CD4-positive, CD25-positive, alpha-beta regulatory T cell (primary cell): ENCODE measurements around the gene ADGRV1. TPM values are rescaled to one million over a fixed set of nuclear protein-coding genes. Genes with fewer than 3 reads are reported as not detected.

Source experiments
- ATAC-seq, 2 donors: fragments of 150-1000 bp; cut with Tn5 transposase; one replicate each; pipeline ENCODE4 v1.10.0; 2021; ENCODE audit warnings: low read depth in 2 of 2, moderate number of reproducible peaks in 2 of 2, moderate library complexity in 1 of 2
- DNase-seq, 3 donors: peaks; one replicate each; pipeline versions ENCODE4 v3.0.0 to v3.0.0-alpha.2; 2012 to 2022; ENCODE audit warnings: mixed read lengths in 1 of 3
- H3K27ac ChIP-seq: one replicate; pipeline ENCODE4 v1.7.0; 2013; ENCODE audit warnings: mild to moderate bottlenecking, low read length; ENCODE audit not compliant: insufficient read depth, poor library complexity, severe bottlenecking
- H3K27me3 ChIP-seq: one replicate; pipeline ENCODE4 v1.7.0; 2013; ENCODE audit warnings: low read length; ENCODE audit not compliant: control insufficient read depth, insufficient read depth
- H3K36me3 ChIP-seq: one replicate; pipeline ENCODE4 v1.7.0; 2013; ENCODE audit warnings: mild to moderate bottlenecking, low read length, moderate library complexity; ENCODE audit not compliant: control insufficient read depth, insufficient read depth
- H3K4me1 ChIP-seq: 2 replicates; pipeline ENCODE4 v1.7.0; 2013; ENCODE audit warnings: mild to moderate bottlenecking, low read length; ENCODE audit not compliant: insufficient read depth, control insufficient read depth, poor library complexity, severe bottlenecking
- H3K4me3 ChIP-seq: one replicate; pipeline ENCODE4 v1.7.0; 2013; ENCODE audit warnings: low read depth, mild to moderate bottlenecking, low read length, moderate library complexity
- H3K9me3 ChIP-seq, 2 experiments: 1 replicate in 1 of 2; 2 replicates in 1 of 2; pipeline ENCODE4 v1.7.0; 2013; ENCODE audit warnings: low read length in 2 of 2, mild to moderate bottlenecking in 1 of 2, moderate library complexity in 1 of 2; ENCODE audit not compliant: control insufficient read depth in 2 of 2
- H3K27ac Mint-ChIP-seq, 3 donors: one replicate each; pipeline ENCODE4 v1.8.0; 2020 to 2022; ENCODE audit warnings: mild to moderate bottlenecking in 3 of 3, mixed read lengths in 3 of 3, moderate library complexity in 2 of 3
- H3K27me3 Mint-ChIP-seq: one replicate; pipeline ENCODE4 v1.8.0; 2022; ENCODE audit warnings: mild to moderate bottlenecking, mixed read lengths
- H3K36me3 Mint-ChIP-seq: one replicate; pipeline ENCODE4 v1.8.0; 2020; ENCODE audit warnings: mixed read lengths
- H3K4me1 Mint-ChIP-seq, 4 donors: one replicate each; pipeline ENCODE4 v1.8.0; 2020 to 2022; ENCODE audit warnings: mixed read lengths in 4 of 4, mild to moderate bottlenecking in 1 of 4
- H3K4me3 Mint-ChIP-seq, 4 donors: one replicate each; pipeline ENCODE4 v1.8.0; 2020 to 2022; ENCODE audit warnings: mild to moderate bottlenecking in 4 of 4, mixed read lengths in 4 of 4, moderate library complexity in 3 of 4
- H3K9me3 Mint-ChIP-seq, 7 donors: one replicate each; pipeline ENCODE4 v1.8.0; 2020 to 2022; ENCODE audit warnings: mixed read lengths in 7 of 7, mild to moderate bottlenecking in 3 of 7, moderate library complexity in 2 of 7
- polyA plus RNA-seq, 4 donors: library from polyadenylated mRNA; unstranded; fragments of 300-500 nt; fragmentation: Illumina TruSeq; gene quantifications; one replicate each; pipeline ENCODE4 v1.2.3, GENCODE V29; 2021
- total RNA-seq: library from RNA; stranded (reverse); gene quantifications from one replicate; pipeline ENCODE4 v1.2.3, GENCODE V29; 2022

ADGRV1 gene
- total and polyA plus RNA-seq, 5 donors from 2014 or later = 0.42 to 0.52 TPM; not detected in 3

- no peaks in the 10 kb centered on the region for H3K4me1 Mint-ChIP-seq
- H3K27me3 Mint-ChIP-seq = no peaks in the 10 kb centered on the region
- no peaks in the 10 kb centered on the region for H3K9me3 Mint-ChIP-seq
- no peak for DNase-seq
- H3K36me3 Mint-ChIP-seq = no peaks in the 10 kb centered on the region
- Histone ChIP-seq H3K27ac (no peak overlapping the region), H3K4me3 (no peak overlapping the region), H3K9me3 (no peaks in the 10 kb centered on the region), H3K27me3 (no peaks in the 10 kb centered on the region), H3K4me1 (no peaks in the 10 kb centered on the region), H3K36me3 (no peaks in the 10 kb centered on the region)
- no peak for ATAC-seq
- no peak overlapping the region for H3K4me3 Mint-ChIP-seq
- H3K27ac Mint-ChIP-seq = no peak overlapping the region
Observed at GRCh38 chr5:90897618-90898017, 339.0 kb downstream of the ADGRV1 start.

DNA sequence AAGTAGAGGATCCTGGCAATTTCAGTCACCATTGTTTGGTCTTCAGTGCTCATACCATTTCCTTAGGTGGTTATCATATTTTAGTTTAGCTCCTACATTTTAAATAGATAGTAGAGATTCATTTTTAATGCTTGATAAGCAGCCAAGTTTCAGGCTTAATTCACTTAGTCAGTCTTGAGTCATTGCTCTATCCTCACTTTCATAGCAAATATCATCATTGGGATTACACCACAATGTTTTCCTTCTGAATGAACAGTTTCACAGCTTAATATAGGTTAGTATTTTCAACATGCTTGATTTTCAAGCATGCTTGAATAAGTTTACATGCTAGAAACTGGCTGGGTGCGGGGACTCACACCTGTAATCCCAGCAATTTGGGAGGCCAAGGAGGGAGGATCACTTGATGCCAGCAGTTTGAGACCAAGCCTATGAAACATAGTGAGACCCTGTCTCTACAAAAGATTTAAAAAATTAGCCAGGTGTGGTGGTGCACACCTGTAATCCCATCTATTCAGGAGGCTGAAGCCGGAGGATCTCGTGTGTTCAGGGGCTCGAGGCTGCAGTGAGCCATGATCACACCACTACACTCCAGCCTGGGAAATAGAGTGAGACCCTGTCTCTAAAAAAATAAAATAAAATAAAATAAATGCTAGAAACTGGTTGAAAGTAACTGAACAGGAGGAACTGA is 339.9 kb downstream of the ADGRV1 start:
- no peaks in the 10 kb centered on the region for H3K36me3 Mint-ChIP-seq
- H3K4me1 ChIP-seq = no peaks in the 10 kb centered on the region
- H3K9me3 ChIP-seq = no peaks in the 10 kb centered on the region
- no peaks in the 10 kb centered on the region for H3K27me3 ChIP-seq
- H3K27ac Mint-ChIP-seq = no peak overlapping the region
- no peaks in the 10 kb centered on the region for H3K27me3 Mint-ChIP-seq
- no peaks in the 10 kb centered on the region for H3K9me3 Mint-ChIP-seq
- DNase-seq (no peak), ATAC-seq (no peak)
- no peak overlapping the region for H3K4me3 Mint-ChIP-seq
- no peaks in the 10 kb centered on the region for H3K4me1 Mint-ChIP-seq
- H3K27ac ChIP-seq = no peak overlapping the region
- no peaks in the 10 kb centered on the region for H3K36me3 ChIP-seq
- H3K4me3 ChIP-seq = no peak overlapping the region

DNA sequence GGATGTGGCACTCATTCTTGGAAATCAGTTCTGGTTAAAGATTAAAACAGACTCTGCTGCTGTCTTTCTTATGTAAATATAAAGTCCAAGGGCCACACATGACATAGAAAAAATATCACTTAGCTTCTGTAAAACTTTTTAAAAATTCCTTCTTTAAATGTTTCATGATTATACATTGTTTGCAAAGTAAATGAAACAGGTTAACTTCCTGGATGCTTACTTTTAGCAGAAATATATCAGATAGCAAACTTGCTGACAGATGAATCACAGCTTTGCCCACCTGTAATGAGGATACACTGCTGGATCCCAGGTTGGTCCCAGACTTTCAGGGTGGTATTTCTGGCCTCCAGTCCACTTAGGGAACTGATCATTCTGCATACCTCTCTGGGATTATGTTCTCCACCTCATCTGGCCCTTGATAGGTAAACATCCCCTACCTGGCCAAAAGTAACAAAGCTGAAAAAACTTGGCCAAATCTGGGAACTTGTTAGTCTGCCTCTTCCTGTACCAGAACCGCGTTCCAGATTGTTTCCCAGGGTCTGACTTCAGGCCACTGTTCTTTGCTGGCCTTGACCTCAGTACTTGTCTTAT is 340.5 kb downstream of the ADGRV1 start:
- DNase-seq = no peak
- ATAC-seq = no peak
- no peak overlapping the region for H3K27ac Mint-ChIP-seq
- H3K4me3 ChIP-seq = no peak overlapping the region
- no peaks in the 10 kb centered on the region for H3K9me3 Mint-ChIP-seq
- no peaks in the 10 kb centered on the region for H3K27me3 Mint-ChIP-seq
- no peaks in the 10 kb centered on the region for H3K4me1 ChIP-seq
- no peak overlapping the region for H3K4me3 Mint-ChIP-seq
- no peaks in the 10 kb centered on the region for H3K9me3 ChIP-seq
- no peak overlapping the region for H3K27ac ChIP-seq
- no peaks in the 10 kb centered on the region for H3K36me3 ChIP-seq
- H3K27me3 ChIP-seq = no peaks in the 10 kb centered on the region
- no peaks in the 10 kb centered on the region for H3K36me3 Mint-ChIP-seq
- no peaks in the 10 kb centered on the region for H3K4me1 Mint-ChIP-seq

- H3K9me3 Mint-ChIP-seq = peaks cover 0 to 4% (median 0%) of the 10 kb centered on the region in 7 donors
- H3K36me3 Mint-ChIP-seq = no peaks in the 10 kb centered on the region
- H3K27ac ChIP-seq = no peak overlapping the region
- no peak overlapping the region for H3K4me3 Mint-ChIP-seq
- no peaks in the 10 kb centered on the region for H3K36me3 ChIP-seq
- H3K27ac Mint-ChIP-seq = no peak overlapping the region
- ATAC-seq = no peak
- no peaks in the 10 kb centered on the region for H3K27me3 ChIP-seq
- no peaks in the 10 kb centered on the region for H3K4me1 ChIP-seq
- no peak overlapping the region for H3K4me3 ChIP-seq
- peaks cover 6% of the 10 kb centered on the region for H3K27me3 Mint-ChIP-seq
- no peaks in the 10 kb centered on the region for H3K4me1 Mint-ChIP-seq
- DNase-seq = no peak
- H3K9me3 ChIP-seq = no peaks in the 10 kb centered on the region
Observed at GRCh38 chr5:90901261-90901660, 342.7 kb downstream of the ADGRV1 start.

GRCh38 chr5:90902170-90902569 is 343.6 kb downstream of the ADGRV1 start:
- no peak overlapping the region for H3K4me3 Mint-ChIP-seq
- Histone ChIP-seq H3K36me3 (no peaks in the 10 kb centered on the region), H3K27me3 (no peaks in the 10 kb centered on the region), H3K27ac (no peak overlapping the region), H3K4me3 (no peak overlapping the region), H3K9me3 (no peaks in the 10 kb centered on the region), H3K4me1 (no peaks in the 10 kb centered on the region)
- H3K4me1 Mint-ChIP-seq = no peaks in the 10 kb centered on the region
- peaks cover 0 to 6% (median 0%) of the 10 kb centered on the region in 7 donors for H3K9me3 Mint-ChIP-seq
- H3K27me3 Mint-ChIP-seq = peaks cover 9% of the 10 kb centered on the region
- H3K36me3 Mint-ChIP-seq = no peaks in the 10 kb centered on the region
- ATAC-seq = no peak
- DNase-seq = no peak
- no peak overlapping the region for H3K27ac Mint-ChIP-seq

- Histone ChIP-seq H3K4me1 (no peaks in the 10 kb centered on the region), H3K27me3 (no peaks in the 10 kb centered on the region), H3K36me3 (no peaks in the 10 kb centered on the region), H3K4me3 (no peak overlapping the region), H3K27ac (no peak overlapping the region), H3K9me3 (no peaks in the 10 kb centered on the region)
- no peaks in the 10 kb centered on the region for H3K36me3 Mint-ChIP-seq
- no peak overlapping the region for H3K4me3 Mint-ChIP-seq
- no peaks in the 10 kb centered on the region for H3K4me1 Mint-ChIP-seq
- H3K27ac Mint-ChIP-seq = no peak overlapping the region
- H3K9me3 Mint-ChIP-seq = peaks cover 0 to 6% (median 0%) of the 10 kb centered on the region in 7 donors
- DNase-seq (no peak), ATAC-seq (no peak)
- peaks cover 9% of the 10 kb centered on the region for H3K27me3 Mint-ChIP-seq
Observed at GRCh38 chr5:90902651-90903386, 344.2 kb downstream of the ADGRV1 start.

DNA sequence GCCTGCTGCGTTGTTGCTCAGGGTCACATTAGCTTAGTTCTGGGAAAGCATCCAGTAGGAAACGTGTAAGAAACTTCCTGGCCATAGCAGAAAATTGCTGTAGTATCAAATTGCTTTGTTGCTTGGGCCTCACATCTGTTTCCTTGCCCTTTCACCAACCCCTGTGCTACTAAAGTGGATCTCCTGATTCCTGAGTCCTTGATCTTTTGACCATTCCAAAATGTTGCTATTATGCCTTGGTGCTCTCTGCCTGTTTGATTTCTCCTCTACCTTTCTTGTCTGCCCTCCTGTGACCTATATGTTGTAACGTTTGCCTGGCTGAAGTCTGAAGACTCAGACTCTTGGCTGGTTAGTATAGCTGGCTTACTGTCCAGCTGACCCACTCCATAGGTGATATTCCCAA is 350.5 kb downstream of the ADGRV1 start:
- H3K4me3 Mint-ChIP-seq = no peak overlapping the region
- DNase-seq (no peak), ATAC-seq (no peak)
- no peak overlapping the region for H3K27ac ChIP-seq
- peaks cover 9% of the 10 kb centered on the region for H3K27me3 Mint-ChIP-seq
- peaks cover 0 to 6% (median 0%) of the 10 kb centered on the region in 7 donors for H3K9me3 Mint-ChIP-seq
- H3K36me3 ChIP-seq = no peaks in the 10 kb centered on the region
- H3K27me3 ChIP-seq = no peaks in the 10 kb centered on the region
- no peaks in the 10 kb centered on the region for H3K36me3 Mint-ChIP-seq
- H3K27ac Mint-ChIP-seq = no peak overlapping the region
- H3K4me3 ChIP-seq = no peak overlapping the region
- no peaks in the 10 kb centered on the region for H3K9me3 ChIP-seq
- no peaks in the 10 kb centered on the region for H3K4me1 Mint-ChIP-seq
- no peaks in the 10 kb centered on the region for H3K4me1 ChIP-seq
